Middle frontal gyrus (tissue), 1 donor: ENCODE data around the gene SNRNP70.
"Not testable (repeated sequence)": the region's sequence is repeated elsewhere in the genome, so short reads cannot be mapped to it uniquely, and the experiment has no call there.

Experiments
- DNase-seq: peaks from one replicate; pipeline ENCODE4 v3.0.0-alpha.2; 2015; ENCODE audit warnings: low spot score; ENCODE audit errors: extremely low spot score

SNRNP70 gene

DNA sequence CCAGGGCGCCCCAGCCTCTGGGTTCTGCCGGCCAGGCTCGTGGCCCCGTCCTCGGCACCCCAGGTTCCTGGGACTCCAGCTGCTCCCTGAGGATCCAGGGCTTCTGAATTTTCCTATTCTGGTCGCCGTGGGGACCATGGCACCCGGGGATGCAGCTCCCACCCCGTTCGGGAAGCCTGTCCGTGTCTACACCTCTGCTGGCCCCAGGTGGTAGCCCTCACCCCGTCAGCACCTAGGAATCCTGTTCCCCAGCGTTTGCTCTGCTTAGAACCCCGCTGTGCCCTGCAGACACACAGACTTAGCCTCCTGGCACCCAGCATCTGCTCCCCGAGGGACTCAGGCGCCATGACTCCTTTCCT lies 35.1 kb downstream of the SNRNP70 start:
- no peak for DNase-seq

DNA sequence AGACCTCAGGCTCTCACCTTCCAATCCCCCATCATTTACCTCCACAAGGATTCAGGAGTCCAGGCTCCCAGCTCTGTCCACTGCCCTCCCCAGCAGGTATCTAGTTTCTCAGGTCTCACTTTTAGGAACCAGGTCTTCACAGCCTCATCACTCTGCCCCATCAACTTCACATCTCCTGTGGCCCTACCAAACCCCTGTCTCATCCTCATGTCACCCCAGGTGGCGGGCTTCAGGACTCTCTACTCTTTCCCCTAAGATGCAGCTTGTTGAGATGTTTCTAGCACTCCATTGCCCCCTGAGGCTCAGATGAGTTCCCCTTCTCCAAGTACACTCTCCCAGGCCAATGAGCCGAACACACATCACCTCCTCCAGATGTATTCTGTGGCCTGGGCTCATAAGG lies 35.6 kb downstream of the SNRNP70 start:
- no peak for DNase-seq

DNA sequence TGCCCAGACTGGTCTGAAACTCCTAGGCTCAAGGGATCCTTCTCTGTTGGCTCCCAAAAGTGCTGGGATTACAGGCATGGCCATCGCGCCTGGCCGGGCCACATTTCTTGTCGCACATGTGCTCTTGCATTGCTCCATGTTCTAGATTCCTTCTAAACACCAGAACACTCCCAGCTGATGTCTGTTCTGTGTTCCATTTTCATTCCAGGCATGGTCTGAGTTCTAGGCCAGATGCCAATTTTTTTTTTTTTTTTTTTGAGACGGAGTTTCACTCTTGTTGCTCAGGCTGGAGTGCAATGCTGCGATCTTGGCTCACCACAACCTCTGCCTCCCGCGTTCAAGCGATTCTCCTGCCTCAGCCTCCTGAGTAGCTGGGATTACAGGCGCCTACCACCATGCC lies 36.6 kb downstream of the SNRNP70 start:
- not testable (repeated sequence) for DNase-seq

DNA sequence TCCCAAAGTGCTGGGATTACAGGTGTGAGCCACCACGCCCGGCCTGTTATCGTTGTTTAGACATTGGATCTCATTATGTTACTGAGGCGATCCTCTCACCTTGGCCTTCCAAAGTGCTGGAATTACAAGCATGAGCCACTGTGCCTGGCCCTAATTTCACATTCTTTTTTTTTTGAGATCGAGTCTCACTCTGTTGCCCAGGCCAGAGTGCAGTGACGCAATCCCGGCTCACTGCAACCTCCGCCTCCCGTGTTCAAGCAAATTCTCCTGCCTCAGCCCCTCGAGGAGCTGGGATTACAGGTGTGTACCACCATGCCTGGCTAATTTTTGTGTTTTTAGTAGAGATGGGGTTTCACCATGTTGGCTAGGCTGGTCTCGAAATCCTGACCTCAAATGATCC lies 38.0 kb downstream of the SNRNP70 start:
- not testable (repeated sequence) for DNase-seq

DNA sequence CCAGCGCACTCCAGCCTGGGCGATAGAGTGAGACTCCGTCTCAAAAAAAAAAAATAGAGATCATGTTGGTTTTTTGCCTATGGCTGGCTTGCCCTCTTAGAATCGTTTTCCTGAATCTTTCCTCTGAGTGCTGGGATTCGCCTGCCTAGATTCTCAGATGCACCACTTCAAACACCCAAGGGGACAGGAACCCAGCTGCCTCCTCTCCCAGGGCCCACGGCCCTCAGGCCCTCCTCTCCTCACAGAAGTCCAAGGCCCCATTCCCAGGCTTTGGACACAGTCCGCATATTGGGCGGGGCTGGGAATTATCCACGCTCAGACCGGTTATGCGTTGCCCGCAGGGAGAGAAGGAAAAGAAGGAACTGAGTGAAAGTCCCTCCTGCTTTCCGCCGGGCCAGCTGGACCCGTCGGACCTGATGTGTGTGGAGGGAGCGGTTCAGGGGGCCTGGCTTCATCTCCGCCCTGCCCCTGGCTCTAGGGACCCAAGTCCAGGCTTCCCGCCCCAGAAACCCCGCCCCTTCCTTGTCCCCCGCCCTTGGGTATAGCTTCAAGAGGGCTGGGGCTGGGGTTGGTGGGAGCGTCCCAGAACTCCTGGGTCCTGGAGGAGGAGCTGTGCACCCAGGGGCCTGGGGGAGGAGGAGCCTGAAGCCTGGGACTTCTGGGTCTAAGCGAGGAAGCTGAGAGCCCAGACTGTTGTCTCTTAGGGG lies 39.9 kb downstream of the SNRNP70 start:
- no peak for DNase-seq

DNA sequence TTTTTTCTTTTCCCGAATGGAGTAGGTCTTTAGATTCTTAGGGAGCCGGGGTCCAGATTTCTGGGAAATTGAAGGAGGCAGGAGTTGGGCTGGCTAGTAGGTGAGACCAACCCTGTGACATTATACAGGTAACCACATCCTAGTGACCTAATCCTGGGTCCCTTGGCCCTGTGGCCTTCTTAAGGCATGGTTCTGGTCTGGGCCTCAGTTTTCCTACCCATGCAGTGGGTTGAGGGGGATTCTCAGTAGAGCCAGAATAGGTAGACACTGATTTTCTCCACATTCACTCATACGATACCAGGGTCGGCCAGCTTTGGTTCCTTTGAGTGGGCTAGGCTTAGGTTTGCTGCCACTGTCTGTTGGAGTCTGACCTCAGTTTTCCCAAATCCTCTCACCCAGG lies 41.3 kb downstream of the SNRNP70 start:
- no peak for DNase-seq

DNA sequence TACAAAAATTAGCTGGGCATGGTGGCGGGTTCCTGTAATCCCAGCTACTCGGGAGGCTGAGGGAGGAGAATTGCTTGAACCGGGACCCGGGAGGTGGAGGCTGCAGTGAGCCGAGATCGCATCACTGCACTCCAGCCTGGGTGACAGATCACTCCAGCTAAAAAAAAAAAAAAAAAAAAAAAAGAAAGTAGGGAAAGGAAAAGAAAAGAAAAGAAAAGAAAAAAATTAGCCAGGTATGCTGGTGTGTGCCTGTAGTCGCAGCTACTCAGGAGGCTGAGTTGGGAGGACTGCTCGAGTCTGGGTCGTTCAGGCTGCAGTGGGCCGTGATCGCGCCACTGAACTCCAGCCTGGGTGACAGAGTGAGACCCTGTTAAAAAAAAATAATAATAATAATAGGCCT lies 42.0 kb downstream of the SNRNP70 start:
- not testable (repeated sequence) for DNase-seq

DNA sequence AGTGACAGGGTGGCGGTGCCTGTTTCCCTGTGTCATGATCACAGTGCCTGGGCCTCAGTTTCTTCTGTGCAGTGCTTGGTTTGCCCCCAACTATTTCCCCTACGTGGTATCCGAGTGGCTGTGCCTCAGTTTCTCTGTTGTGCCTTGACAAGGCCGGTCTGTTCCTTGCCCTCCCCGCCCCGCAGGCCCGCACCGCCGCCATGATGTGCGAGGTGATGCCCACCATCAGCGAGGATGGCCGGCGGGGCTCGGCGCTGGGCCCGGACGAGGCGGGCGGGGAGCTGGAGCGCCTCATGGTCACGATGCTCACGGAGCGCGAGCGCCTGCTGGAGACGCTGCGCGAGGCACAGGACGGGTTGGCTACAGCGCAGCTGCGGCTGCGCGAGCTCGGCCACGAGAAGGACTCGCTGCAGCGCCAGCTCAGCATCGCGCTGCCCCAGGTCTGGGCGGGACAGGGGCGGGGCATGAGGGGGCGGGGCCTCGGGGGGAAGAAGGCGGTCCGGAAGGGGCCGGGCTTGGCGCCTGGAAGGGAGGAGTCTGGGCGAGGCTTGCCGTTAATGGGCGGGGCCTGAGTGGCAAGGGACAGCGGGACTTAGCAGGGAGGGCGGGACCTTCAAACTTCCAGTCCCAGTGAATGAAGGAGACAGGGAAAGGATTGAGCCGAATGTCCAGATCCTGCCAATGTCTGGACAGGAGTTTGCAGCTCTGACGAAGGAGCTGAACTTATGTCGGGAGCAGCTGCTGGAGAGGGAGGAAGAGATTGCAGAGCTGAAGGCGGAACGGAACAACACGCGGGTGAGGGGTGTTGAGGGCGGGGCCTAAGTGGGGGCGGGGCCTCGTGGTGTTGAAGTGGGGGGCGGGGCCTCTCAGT lies 42.7 kb downstream of the SNRNP70 start:
- DNase-seq = peak; percentile 91

DNA sequence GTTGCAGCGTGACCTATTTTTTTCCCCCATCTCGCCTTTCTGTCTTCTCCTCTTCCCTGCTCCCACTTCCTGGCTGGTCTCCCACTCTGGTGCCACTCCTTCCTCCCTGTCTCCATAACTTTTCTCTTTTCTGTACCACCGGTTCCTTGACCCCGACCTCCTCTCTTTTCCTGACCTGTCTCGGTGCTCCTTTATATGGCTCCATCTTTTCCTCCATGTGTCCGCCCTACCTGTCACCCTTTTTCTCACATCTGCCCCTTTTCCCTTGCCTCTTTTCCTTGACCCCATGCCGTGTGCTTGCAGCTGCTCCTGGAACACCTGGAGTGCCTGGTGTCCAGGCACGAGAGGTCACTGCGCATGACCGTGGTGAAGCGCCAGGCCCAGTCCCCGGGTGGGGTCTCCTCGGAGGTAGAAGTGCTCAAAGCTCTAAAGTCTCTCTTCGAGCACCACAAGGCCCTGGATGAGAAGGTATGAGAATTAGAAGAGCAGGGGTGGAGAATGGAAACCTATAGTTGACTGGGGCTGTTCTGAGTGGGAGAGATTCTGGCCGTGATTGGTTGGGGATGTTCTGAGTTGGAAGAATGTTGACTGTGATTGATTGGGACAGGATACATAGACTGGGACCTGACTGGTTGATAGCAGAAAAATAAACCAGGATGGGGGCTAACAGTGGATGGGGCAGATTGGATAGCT lies 43.4 kb downstream of the SNRNP70 start:
- no peak for DNase-seq

DNA sequence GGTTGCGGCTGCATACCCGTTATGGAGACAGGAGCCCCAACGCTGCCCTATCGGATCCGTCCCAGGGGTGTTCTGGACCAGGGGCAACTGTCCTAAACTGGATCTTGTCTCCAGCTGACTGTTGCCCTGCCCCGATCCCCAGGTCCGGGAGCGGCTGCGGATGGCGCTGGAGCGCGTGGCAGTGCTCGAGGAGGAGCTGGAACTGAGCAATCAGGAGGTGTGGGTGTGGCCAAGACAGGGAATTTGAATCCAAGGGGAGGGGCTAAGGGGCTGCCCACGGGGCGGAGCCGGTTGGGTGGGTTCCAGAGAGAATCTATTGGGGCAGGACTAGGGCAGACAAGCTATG lies 44.0 kb downstream of the SNRNP70 start:
- DNase-seq = no peak

DNA sequence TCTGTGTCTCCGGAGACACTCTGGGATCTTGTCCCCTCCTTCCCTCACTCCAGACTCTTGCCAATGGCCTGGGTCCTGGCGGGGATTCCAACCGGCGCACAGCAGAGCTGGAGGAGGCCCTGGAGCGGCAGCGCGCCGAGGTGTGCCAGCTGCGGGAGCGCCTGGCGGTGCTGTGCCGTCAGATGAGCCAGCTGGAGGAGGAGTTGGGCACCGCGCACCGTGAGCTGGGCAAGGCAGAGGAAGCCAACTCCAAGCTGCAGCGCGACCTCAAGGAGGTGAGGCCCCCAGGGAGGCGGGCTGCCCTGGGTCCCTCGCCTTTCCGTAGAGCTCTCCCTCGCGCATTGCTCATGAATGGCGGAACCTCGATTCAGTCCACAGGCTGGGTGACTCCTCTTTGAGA lies 45.1 kb downstream of the SNRNP70 start:
- DNase-seq = no peak

DNA sequence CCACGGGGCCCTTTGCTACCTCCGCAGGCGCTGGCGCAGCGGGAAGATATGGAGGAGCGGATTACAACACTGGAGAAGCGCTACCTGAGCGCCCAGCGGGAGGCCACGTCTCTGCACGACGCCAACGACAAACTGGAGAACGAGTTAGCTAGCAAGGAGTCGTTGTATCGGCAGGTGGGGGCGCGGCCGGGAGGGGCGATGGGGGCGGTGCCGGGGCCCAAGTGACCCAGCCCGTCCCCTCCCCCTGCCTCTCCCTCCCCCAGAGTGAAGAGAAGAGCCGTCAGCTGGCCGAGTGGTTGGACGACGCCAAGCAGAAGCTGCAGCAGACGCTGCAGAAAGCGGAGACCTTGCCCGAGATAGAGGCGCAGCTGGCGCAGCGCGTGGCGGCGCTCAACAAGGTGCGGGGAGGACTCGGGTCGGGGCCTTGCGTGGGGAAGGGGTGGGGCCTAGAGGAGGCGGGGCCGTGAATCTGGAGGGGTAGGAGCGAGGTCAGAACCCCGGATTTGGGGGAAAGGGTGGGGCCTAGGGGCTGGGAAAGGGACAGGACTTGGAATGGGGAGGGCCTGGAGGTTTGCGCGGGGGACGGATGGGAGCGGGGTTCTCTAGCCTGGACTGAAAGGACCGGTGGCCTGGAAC lies 47.8 kb downstream of the SNRNP70 start:
- no peak for DNase-seq

DNA sequence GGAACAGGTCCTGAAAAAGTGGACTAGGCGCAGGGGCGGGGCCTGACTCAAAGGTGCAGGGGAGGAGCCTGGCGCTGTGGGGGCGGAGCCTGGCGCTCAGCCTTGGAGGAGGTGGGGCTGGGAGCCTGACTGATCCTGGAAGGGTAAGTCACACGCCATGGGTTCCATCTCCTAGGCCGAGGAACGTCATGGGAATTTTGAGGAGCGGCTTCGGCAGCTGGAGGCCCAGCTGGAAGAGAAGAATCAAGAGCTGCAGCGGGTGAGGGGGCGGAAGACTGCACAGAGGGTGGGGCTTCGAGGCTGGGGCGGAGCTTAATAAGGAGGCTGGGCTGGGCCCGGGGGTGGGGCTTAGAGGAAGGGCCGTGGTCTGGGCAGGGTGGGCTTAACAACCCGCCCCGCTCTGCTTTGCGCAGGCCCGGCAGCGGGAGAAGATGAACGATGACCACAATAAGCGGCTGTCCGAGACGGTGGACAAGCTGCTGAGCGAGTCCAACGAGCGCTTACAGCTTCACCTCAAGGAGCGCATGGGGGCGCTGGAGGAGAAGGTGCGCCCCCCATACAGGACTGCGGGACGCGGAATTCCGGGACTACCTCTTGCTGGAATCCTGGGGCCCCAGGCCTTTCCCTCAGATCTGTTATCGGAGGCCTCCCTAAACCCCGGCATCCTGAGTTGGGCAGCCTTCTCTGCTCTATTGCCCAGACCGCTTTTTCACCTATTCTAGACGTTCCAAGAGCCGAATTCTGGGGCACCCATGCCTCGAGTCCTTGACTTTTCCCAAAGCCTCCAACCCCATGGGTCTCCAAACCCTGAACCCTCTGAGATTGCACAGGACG lies 48.6 kb downstream of the SNRNP70 start:
- no peak for DNase-seq

DNA sequence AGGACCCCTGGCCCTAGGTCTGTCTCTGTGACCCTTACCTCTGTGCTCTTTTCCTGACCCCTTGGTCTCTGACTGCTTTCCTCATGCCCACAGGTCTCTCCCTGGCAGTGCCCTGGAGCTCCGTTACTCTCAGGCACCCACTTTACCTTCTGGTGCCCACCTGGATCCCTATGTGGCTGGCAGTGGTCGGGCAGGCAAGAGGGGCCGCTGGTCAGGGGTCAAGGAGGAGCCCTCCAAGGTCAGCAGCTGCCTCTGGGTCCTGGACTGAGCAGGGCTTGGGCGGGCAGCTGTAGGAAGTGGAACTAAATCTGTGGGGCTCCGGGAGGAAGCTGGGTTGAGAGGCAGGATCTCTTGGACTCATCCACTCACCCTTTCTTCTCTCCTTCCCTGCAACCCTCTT lies 50.4 kb downstream of the SNRNP70 start:
- DNase-seq = no peak

DNA sequence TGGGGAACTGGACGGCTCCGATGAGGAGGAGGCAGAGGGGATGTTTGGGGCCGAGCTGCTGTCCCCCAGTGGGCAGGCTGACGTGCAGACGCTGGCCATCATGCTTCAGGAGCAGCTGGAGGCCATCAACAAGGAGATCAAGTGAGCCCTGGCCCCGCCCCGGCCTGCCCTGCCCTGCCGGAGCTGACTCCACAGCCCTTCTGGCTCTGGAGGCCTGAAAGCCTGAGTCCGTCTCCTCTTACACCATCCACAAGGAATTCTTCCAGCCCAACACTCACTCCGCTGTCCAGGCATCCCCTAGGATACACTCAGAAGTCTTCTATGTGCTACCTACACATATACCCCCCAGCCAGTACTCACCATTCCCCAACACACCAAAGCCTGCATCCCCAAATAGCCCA lies 51.5 kb downstream of the SNRNP70 start:
- no peak for DNase-seq

DNA sequence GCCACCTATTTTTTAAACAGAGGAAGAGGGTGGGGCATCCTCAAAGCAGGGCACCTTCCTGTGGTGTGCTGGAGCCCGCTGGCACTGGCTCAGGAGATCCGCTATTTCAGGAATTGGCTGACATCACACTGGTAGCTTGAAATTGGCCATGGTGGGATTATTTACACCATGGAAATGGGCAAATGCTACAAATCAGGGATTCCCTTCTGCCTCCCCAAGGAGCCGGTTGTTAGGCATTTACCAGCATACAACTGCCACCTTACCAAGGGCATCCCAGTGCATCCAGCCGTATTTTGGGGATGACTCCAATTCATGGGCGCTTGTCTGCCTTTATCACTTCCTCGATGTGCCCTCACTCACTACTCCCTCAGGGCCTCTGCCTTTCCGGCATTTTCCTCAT lies 55.7 kb downstream of the SNRNP70 start:
- no peak for DNase-seq

DNA sequence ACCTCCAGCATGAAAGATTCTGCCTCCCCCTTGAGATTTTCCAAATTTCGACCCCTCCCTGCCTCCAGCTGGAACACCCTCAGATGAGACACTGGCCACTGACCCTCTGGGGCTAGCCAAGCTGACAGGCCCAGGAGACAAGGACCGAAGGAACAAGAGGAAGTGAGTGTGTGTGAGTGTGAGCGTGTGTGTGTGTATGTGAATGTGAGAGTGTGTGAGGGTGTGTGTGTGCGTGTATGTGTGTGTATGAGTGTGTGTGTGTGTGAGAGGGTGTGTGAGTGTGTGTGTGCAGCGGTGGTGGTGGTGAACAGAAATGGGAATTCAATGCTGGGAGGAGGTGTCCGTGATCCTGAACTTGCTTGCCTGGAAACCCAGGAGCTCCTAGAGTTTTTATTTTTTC lies 56.1 kb downstream of the SNRNP70 start:
- no peak for DNase-seq

DNA sequence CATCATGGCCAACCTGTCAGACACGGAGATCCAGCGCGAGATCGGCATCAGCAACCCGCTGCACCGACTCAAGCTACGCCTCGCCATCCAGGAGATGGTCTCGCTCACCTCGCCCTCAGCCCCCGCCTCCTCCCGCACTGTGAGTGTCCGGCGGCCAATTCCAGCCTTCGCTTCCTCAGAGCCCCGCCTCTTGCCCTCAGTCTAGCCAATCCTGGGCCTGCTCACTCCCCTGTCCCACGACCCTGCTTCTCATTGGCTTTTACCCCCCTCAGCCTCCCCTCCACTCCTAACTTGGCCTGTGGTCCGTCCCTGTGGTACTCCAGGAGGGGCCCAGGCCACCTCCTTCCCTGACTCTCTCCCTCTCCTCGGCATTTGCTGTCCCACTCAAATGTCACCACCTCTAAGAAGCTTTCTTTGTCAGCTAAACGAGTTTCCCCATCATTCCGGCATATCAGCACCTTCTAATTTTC lies 57.6 kb downstream of the SNRNP70 start:
- no peak for DNase-seq

DNA sequence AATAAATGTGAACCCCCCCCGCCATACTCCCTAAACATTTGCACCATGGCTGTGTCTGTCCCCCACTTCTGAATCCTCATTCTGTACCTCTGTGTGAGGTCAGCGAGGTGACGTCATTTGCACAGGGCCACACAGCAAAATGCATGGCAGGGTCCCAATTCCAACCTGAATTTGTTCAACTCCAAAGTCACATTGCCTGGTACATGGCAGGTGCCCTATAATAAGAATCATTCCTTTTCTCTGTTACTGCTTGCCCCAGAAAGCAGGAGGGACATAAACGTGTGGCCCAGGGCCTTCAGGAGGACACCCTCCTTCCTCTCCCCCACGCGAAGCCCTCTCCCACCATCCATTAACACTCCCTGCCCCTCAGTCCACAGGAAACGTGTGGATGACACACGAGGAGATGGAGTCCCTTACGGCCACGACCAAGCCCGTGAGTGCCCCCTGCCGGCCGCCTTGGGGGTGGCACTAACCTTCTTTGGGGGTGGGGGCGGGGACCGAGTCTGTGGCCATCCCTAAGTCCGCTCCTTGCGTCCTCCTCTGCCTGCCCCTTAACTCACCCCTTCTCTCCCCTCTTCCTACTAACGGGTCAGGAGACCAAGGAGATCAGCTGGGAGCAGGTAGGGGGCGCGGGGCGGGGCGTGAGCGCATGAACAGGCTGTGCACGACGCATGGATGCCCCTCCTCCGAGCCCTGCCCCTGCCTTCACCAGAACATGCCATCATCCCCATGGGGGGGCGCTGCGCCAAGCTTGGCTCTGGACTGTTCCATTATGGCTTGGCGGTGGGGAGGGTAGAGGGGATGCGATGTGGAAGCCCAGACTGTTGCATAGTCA lies 60.5 kb downstream of the SNRNP70 start:
- DNase-seq = no peak

DNA sequence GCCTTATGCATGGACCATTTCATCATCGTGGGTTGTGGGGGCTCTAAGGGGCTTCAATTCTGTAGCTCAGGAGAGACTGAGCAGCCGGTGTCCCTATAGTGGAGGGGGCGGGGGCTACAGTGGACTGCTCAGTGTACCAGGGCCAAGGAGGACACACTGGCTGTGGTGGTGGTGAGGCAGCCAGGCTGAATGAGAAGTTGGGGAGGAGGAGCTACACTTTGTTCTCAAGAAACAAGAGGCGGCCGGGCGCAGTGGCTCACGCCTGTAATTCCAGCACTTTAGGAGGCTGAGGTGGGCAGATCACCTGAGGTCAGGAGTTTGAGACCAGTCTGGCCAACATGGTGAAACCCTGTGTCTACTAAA lies 61.1 kb downstream of the SNRNP70 start:
- not testable (repeated sequence) for DNase-seq
